ENCODE results near the gene TBC1D5.
A peak's percentile ranks its signal among the peaks of the same experiment; 100 is the strongest.
"Not testable (repeated sequence)": the region's sequence is repeated elsewhere in the genome, so short reads cannot be mapped to it uniquely, and the experiment has no call there.

The TBC1D5 gene
- 69.4 to 135 (median 94.7) reads per million in 4 experiments for total RNA-seq

DNA sequence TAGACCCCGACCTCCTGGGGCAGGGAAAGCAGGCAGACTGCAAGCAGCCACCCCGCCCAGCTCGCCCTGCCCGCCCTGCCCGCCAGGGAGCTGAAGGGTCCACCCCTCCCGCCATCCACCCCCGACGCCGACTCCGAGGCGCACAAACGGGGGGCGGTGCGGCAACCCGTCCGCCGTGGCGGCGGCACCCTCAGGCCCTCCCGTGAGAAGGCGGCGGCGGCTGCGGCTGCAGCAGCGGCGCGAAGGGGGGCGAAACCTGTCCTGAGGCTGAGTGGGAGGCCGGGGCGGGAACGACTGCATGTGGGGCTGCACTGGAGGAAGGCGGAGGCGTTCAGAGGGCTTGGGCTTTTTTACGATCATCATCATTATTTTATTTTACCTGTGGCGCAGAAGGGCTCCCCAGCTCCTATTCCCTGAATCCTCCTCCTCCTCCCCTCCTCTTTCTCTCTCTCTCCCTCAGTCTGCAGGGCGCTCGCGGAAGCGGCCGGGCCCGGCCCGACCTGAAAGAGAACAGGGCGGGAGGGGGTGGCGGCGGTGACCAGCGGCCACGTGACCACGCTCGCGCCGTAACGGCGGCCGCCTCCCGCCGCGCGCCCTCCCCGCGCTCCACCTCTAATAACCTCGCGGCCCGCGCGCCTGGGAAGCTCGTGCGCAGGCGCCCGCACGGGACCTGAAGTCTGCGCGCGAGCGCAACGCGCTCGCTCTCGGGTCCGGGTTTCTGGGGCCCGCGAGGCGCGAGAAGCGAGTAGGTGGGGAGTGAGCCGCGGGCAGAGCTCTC is at the start of gene TBC1D5:
TSS of gene TBC1D5 (minus strand) at position 530 of the 778 bp plus-strand sequence. CDS start 234,061 bp downstream, outside the sequence.
- DNase-seq, result peak; percentile 81

DNA sequence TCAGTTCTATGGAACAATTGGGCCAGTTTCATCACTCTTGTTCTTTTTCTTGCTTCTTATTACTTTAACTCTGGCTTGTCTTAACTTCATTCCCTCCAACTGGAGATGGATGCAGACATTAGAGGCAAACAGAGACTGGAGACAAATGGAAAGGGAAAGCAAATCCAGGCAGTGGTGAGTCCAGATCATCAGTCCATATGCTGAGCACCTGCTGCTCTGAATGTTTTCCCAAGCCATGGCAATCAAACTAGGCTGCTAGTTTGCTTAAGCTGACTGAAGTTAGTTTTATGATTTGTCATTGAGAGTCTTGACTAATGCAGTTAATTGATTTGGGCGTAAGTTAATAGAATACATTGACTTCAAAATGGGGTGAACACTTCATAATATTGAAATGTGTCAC is 41.0 kb upstream of the TBC1D5 start:
- no peak for DNase-seq

DNA sequence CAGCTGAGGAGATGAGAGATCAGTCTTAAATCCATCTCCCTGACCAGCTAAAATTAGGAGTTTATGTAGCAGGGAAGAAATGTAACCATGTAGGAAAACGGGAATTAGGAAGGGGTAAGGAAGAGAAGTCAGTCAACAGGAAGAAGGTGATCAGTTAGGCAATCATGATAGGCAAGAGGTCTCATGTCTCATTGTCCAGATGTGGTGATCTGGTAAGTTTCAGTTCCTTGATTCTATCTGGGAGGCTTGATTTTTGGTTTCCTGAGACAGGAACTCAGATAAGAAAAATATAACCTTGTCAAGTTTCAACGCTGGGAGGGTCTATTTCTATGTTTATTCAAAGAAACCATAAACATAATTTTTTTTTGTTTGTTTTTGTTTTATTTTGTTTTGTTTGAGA is 40.3 kb upstream of the TBC1D5 start:
- DNase-seq, result no peak

DNA sequence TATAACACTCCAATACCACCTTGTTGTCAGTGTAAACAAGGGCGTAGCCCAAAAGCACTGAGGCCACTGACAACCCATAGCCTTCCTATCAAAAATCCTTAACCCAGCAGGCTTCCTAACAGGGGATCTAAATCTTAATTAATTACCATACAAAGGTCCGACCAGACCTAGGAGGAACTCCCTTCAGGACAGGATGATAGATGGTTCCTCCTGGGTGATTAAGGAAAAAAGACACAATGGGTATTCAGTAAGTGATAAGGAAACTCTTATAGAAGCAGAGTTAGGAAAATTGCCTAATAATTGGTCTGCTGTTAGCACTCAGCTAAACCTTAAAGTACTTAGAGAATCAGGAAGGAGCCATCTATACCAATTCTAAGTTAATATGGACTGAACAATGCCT is 37.9 kb upstream of the TBC1D5 start:
- not testable (repeated sequence) for DNase-seq

- DNase-seq, result not testable (repeated sequence)
Observed at GRCh38 chr3:17779304-17780250, 37.1 kb upstream of the TBC1D5 start.

DNA sequence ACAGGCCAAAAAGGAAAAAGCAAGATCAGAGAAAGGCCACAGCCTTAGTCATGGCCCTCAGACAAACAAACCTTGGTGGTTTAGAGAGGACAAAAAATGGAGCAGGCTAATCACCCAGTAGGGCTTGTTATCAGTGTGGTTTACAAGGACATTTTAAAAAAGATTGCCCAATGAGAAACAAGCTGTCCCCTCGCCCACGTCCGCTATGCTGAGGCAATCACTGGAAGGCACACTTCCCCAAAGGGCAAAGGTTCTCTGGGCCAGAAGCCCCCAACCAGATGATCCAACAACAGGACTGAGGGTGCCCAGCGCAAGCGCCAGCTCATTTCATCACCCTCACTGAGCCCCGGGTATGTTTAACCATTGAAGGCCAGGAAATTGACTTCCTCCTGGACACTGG is 34.9 kb upstream of the TBC1D5 start:
- not testable (repeated sequence) for DNase-seq

- no peak for DNase-seq
Observed at GRCh38 chr3:17775073-17775472, 32.6 kb upstream of the TBC1D5 start.

- DNase-seq, result not testable (repeated sequence)
Observed at GRCh38 chr3:17774180-17774910, 31.9 kb upstream of the TBC1D5 start.

GRCh38 chr3:17772556-17772955 is 30.1 kb upstream of the TBC1D5 start:
- DNase-seq, result no peak

GRCh38 chr3:17771177-17772017 is 29.0 kb upstream of the TBC1D5 start:
- DNase-seq, result no peak

GRCh38 chr3:17770682-17771081 is 28.3 kb upstream of the TBC1D5 start:
- DNase-seq, result no peak

DNA sequence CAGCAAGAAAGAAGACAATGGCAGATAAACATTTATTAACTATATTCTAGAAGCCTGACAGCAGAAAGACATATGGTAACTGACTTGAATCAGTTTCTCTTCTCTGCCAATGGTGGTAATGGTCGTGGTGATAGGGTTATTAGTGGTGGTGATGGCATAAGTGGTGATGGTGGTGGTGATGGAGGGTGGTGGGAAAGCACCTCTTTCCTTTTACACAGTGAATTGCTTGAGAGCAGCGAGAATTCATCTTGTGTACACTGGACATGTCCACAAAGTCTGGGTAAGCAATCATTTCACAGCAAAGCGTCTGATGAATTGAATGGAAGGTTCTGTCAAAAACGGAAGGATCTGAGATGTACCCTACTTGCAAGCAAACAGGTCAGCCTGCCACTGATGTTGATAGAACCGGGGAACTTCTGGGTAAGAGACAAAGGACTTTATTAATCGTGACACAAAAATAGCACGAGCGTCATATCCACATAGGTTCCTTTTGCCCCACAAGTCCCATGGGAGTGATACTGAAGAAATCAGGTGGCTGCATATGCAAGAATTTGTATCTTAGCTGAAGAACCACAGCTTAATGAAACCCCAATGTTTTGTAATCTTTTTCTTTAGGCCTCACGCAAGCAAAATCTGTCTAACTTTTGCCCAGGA is 23.5 kb upstream of the TBC1D5 start:
- DNase-seq, result no peak

DNA sequence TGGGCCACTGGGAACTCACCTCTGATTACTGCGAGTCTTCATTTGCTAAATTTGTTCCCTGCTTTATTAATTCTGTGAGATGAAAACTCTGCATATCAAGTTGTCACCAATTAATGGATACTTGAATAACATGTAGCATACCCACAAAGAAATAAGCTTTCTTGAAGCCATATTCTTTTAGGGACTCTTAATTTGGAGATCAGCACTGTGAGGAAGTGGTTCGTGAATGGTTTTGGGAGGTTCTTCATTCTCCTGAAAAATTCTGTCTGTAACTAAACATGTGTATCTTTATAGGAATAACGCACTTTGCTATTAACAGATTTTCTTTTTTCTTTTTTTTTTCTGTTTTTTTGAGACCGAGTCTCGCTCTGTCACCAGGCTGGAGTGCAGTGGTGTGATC is 19.1 kb upstream of the TBC1D5 start:
- no peak for DNase-seq

DNA sequence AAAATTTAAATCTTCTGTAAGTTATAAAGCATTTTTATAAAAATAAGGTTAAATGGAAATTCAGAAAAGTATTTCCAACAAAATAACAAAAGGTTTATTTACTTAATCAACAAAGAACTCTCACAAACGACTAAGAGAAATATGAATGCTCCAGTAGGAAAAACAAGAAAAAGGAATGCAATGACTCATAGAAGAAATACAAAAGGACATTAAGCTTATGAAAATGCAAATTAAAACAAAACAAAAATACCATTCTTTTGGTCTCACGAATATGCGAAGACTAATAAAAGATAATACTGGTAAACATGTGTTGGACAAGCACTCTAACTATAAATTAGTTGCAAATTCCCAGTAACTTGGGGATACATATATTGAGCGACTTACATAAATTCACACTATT is 17.5 kb upstream of the TBC1D5 start:
- no peak for DNase-seq

DNA sequence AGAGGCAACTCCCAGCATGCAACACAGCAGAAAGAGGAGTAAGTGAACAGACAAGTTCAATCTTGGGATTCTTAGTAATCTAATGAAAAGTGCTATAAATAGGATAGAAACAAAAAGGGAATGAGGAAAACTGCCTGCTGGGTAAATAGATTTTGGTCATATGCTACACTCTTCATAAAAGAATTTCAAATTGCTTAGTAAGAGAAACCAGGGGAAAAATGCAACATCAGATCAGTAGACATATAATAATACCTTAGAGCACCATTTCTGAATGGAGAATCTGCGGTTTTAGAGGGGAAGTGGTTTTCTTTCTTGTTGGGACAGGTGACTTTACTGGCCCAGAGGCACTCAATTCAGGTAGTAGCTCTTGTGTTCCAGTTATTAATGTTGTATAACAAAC is 13.4 kb upstream of the TBC1D5 start:
- DNase-seq, result no peak

- no peak for DNase-seq
Observed at GRCh38 chr3:17753632-17753992, 11.2 kb upstream of the TBC1D5 start.

GRCh38 chr3:17752876-17753631 is 10.6 kb upstream of the TBC1D5 start:
- DNase-seq, result no peak

DNA sequence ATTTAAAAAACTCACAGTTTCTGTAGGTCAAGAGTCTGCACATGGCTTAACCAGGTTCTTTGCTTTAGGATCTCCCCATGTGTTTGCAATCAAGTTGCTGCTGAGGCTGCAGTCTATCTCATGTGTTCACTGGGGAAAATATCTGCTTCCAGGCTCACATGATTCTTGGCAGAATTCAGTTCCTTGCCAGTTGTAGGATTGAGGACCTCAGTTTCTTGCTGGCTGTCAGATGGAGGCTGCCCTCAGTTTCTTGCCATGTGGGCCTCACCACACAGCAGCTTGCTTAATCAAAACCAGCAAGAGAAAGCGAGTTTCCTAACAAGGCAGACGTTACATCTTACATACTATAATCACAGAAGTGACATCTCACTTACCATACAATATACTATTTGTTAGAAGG is 10.0 kb upstream of the TBC1D5 start:
- DNase-seq, result no peak

DNA sequence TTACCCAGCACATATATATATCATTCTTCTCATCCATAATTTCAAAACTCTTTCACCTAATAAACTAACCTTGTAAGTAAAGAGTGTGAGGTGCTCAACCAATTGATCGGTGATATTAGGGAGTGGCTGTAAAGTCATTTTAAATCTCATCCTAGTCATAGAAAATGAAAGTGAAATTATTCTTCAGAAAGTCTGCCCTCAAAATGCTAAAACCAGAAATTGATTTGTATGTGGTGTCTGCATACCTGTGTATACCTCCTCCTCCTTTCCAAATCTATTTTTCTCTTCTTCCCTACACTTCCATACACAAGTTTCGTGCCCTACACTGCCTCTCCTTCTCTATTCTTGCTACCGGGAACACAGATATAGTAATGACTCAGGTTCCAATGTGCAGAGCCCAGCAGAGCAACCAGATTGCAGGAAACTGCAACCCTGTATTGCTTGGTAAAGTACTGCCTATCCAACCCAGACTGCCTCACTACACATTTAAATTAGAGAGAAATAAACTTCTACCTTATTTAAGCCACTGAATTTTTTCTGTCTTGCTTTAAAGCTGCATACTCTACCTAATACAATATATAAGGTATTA is 7.4 kb upstream of the TBC1D5 start:
- no peak for DNase-seq

GRCh38 chr3:17749281-17749680 is 6.8 kb upstream of the TBC1D5 start:
- no peak for DNase-seq

DNA sequence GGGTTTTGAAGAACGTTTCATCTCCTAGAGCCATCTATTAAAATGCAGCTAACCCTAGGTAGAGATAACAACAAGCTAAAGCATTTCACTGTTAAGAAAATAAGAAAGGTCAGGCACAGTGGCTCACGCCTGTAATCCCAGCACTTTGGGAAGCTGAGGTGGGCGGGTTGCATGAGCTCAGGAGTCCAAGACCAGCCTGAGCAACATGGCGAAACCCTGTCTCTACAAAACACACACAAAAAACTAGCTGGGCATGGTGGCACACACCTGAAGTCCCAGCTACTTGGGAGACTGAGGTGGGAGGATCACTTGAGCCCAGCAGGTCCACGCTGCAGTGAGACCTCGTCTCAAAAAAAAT is 5.4 kb upstream of the TBC1D5 start:
- no peak for DNase-seq

Measured in effector CD8-positive, alpha-beta T cell (primary cell).